Adrenal gland (tissue), 12 donors: ENCODE results near the gene ANKRD60. TPM values are rescaled to one million over a fixed set of nuclear protein-coding genes. Genes with fewer than 3 reads are reported as not detected.

Experiments
- DNase-seq, 7 donors: peaks; one replicate each; pipeline ENCODE4 v3.0.0-alpha.2; 2019 to 2020
- H3K27ac ChIP-seq, 5 donors: fragments of 200-600 bp; sonication (generic) in 4 of 5; 1 replicate in 3 of 5; 2 replicates in 2 of 5; pipeline versions ENCODE4 v1.5.1 to v1.8.0; 2016 to 2020; ENCODE audit warnings: mild to moderate bottlenecking in 1 of 5
- H3K27me3 ChIP-seq: fragments of 200-600 bp; 2 replicates; pipeline ENCODE4 v1.8.0; 2021
- H3K36me3 ChIP-seq, 2 donors: fragments of 200-600 bp; replicated peaks in 1 of 2; 1 replicate in 1 of 2; 2 replicates in 1 of 2; pipeline versions ENCODE4 v1.5.1 to v1.8.0; 2018 to 2022
- H3K4me1 ChIP-seq, 2 donors: fragments of 200-600 bp; replicated peaks in 1 of 2; 1 replicate in 1 of 2; 2 replicates in 1 of 2; pipeline versions ENCODE4 v1.5.1 to v1.8.0; 2018 to 2021
- H3K4me3 ChIP-seq, 4 donors: fragments of 200-600 bp; sonication (generic) in 3 of 4; one replicate each; pipeline ENCODE4 v1.5.1; 2016 to 2018
- H3K9me3 ChIP-seq, 3 donors: fragments of 200-600 bp; sonication (generic) in 1 of 3; replicated peaks in 1 of 3; 1 replicate in 2 of 3; 2 replicates in 1 of 3; pipeline versions ENCODE4 v1.5.1 to v1.8.0; 2016 to 2021
- POLR2A ChIP-seq, 2 donors: fragments of 450-650 bp; IDR thresholded peaks; one replicate each; pipeline ENCODE4 v1.6.1; 2017; ENCODE audit warnings: antibody characterized with exemption in 2 of 2, mild to moderate bottlenecking in 2 of 2, moderate library complexity in 1 of 2
- WGBS, 4 donors: extraction: QIAGEN DNeasy Blood & Tissue Kit in 2 of 4; methylation state at CpG; one replicate each; pipeline versions ENCODE4 v1.1.5 to v1.1.7; 2013 to 2017; 5-methylcytosine and 5-hydroxymethylcytosine counted together
- intact Hi-C, 2 donors: fragments of 100-400 bp; cut with DNase I; formaldehyde crosslinking; loops; one replicate each; pipeline versions ENCODE4 v1.14.1 to v1.15.0; 2022 to 2023
- polyA plus RNA-seq, 3 donors: library from polyadenylated mRNA; stranded (reverse); fragments of 200-250 nt in 2 of 3; fragments of 350-450 nt in 1 of 3; fragmentation: Illumina TruSeq in 1 of 3; extraction: RNeasy Lipid Tissue Mini Kit (QIAGEN cat#74804) in 1 of 3; gene quantifications; one replicate each; pipeline ENCODE4 v1.2.3, GENCODE V29; 2013 to 2014
- total RNA-seq, 9 donors: library from RNA; depleted of rRNA in 4 of 9; stranded (reverse); fragments of >200 nt in 4 of 9; fragments of 120-200 nt in 1 of 9; fragmentation: NEBNext Ultra II Directional in 1 of 9; extraction: Animal tissue kit (Norgen Biotek cat#: 25700) in 1 of 9; gene quantifications; one replicate each; pipeline versions ENCODE4 v1.1.0 to v1.2.4, GENCODE V29; 2013 to 2023
- TF ChIP-seq, protein P1 (sequence below), 6 experiments: fragments of 450-650 bp in 4 of 6; fragments of 200-600 bp in 2 of 6; sonication (generic) in 1 of 6; IDR thresholded peaks; 1 replicate in 5 of 6; 2 replicates in 1 of 6; pipeline versions ENCODE4 v1.5.1 to v1.8.0; 2016 to 2021; ENCODE audit warnings: antibody characterized with exemption in 6 of 6, mild to moderate bottlenecking in 2 of 6, moderate library complexity in 1 of 6
- donor health status: healthy with polysubstance abuse.
- donor health status: Bipolar disorder and iron deficiency.
- donor health status: DM: yes; HTN: yes; CAD: no.
- donor health status: DM: no; HTN: no; CAD: no.
- donor health status: DM: no; HTN: no; CAD: no.
- donor health status: DM: yes; HTN: yes; CAD: no.

The ANKRD60 gene
- total and polyA plus RNA-seq, 12 donors: not detected

DNA sequence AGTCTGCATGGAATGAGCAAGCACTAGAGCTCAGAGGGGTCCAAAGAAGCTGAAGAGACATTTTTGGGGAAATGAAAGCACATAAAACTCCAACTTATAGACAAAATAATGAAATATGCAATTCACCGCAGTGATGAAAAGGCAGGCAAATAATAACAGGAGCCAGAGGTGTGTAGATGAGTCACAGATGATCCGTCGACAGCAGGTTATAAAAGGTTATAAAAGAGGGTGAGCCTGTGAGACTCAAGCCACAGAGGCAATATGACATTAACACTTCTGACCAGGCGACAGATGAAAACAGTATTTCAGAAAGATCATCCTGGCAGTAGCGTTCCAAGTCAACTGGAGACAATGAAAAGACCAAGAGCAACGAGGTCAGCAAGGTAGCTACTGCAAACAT is 35.8 kb upstream of the ANKRD60 start:
- H3K9me3 ChIP-seq: no peaks in the 10 kb centered on the region
- peaks cover 0 to 7% of the 10 kb centered on the region in 2 donors for H3K36me3 ChIP-seq
- WGBS, 4 donors: 92 to 93% (median 92%) methylated on average over 6 of the region's 6 CpGs

GRCh38 chr20:58261660-58262059 is 33.2 kb upstream of the ANKRD60 start:
- WGBS, 4 donors: 81 to 84% (median 82%) methylated on average over 3 of the region's 3 CpGs
- TF ChIP-seq, protein P1, sequence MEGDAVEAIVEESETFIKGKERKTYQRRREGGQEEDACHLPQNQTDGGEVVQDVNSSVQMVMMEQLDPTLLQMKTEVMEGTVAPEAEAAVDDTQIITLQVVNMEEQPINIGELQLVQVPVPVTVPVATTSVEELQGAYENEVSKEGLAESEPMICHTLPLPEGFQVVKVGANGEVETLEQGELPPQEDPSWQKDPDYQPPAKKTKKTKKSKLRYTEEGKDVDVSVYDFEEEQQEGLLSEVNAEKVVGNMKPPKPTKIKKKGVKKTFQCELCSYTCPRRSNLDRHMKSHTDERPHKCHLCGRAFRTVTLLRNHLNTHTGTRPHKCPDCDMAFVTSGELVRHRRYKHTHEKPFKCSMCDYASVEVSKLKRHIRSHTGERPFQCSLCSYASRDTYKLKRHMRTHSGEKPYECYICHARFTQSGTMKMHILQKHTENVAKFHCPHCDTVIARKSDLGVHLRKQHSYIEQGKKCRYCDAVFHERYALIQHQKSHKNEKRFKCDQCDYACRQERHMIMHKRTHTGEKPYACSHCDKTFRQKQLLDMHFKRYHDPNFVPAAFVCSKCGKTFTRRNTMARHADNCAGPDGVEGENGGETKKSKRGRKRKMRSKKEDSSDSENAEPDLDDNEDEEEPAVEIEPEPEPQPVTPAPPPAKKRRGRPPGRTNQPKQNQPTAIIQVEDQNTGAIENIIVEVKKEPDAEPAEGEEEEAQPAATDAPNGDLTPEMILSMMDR (IDR thresholded peaks at IDR 0.05): no peak
- Histone ChIP-seq H3K36me3 (peaks cover 0 to 7% of the 10 kb centered on the region in 2 donors), H3K27me3 (no peaks in the 10 kb centered on the region), H3K4me1 (peaks cover 0 to 9% of the 10 kb centered on the region in 2 donors), H3K9me3 (no peaks in the 10 kb centered on the region), H3K4me3 (no peak overlapping the region), H3K27ac (no peak overlapping the region)
- intact Hi-C loops: no loop called here
- no peak for DNase-seq

More for the DNA sequence above, 35.8 kb upstream of the ANKRD60 start:
- H3K27me3 ChIP-seq: no peaks in the 10 kb centered on the region
- no peak for DNase-seq
- peaks cover 0 to 12% of the 10 kb centered on the region in 2 donors for H3K4me1 ChIP-seq
- TF ChIP-seq POLR2A (IDR thresholded peaks at IDR 0.05): no peak
- TF ChIP-seq, protein P1 (IDR thresholded peaks at IDR 0.05): no peak
- intact Hi-C loops: no loop called here
- no peak overlapping the region for H3K27ac ChIP-seq
- H3K4me3 ChIP-seq: no peak overlapping the region

- Histone ChIP-seq H3K9me3 (no peaks in the 10 kb centered on the region), H3K4me3 (no peak overlapping the region), H3K4me1 (peaks cover 0 to 9% of the 10 kb centered on the region in 2 donors), H3K27ac (peak overlapping the region in 1 of 5 donors; percentile 26), H3K36me3 (peaks cover 0 to 7% of the 10 kb centered on the region in 2 donors), H3K27me3 (no peaks in the 10 kb centered on the region)
- no peak for TF ChIP-seq POLR2A (IDR thresholded peaks at IDR 0.05)
- TF ChIP-seq, protein P1 (IDR thresholded peaks at IDR 0.05): no peak
- 70 to 79% (median 75%) methylated on average over 5 of the region's 5 CpGs for WGBS, 4 donors
- DNase-seq: no peak
- intact Hi-C loops: no loop called here
Observed at GRCh38 chr20:58260006-58260405, 31.6 kb upstream of the ANKRD60 start.

DNA sequence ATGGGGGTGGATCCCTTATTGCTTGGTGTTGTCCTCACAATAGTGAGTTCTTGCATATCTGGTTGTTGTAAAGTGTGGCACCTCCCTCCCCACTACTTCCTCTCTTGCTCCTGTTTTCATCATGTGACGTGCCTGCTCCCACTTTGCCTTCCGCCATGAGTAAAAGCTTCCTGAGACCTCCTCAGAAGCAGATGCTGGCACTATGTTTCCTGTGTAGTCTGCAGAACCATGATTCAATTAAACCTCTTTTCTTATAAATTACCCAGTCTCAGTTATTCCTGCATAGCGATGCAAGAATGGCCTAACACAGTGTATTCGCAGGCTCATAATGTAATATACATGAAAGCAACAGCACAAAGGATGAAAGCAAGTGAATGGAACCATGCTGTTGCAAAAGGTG is 28.4 kb upstream of the ANKRD60 start:
- 90 to 96% (median 93%) methylated on average over 4 of the region's 4 CpGs for WGBS, 4 donors

More for the DNA sequence above, 28.4 kb upstream of the ANKRD60 start:
- Histone ChIP-seq H3K4me1 (peaks cover 0 to 9% of the 10 kb centered on the region in 2 donors), H3K4me3 (no peak overlapping the region), H3K36me3 (no peaks in the 10 kb centered on the region), H3K9me3 (no peaks in the 10 kb centered on the region), H3K27ac (no peak overlapping the region), H3K27me3 (no peaks in the 10 kb centered on the region)
- intact Hi-C loops: loop anchor here in 1 of 2 donors (5.0 kb wide), 1 partner anchor 50 kb away; the partner anchor contains the start of gene RAB22A
- no peak for TF ChIP-seq POLR2A (IDR thresholded peaks at IDR 0.05)
- TF ChIP-seq, protein P1 (IDR thresholded peaks at IDR 0.05): no peak
- DNase-seq: no peak
